OCI-LY1 (cell line): ENCODE results near the gene LRCH1.

Source experiments
- H2AFZ ChIP-seq: fragments of 200-600 bp; sonication (generic), shearing (Covaris generic); 2 replicates; pipeline ENCODE4 v1.6.0; 2014; ENCODE audit warnings: antibody characterized with exemption, mild to moderate bottlenecking, low read length
- H3F3A ChIP-seq: fragments of 200-600 bp; sonication (generic), shearing (Covaris generic); 2 replicates; pipeline ENCODE4 v1.6.0; 2014; ENCODE audit warnings: mild to moderate bottlenecking, antibody characterized with exemption, low read length, moderate library complexity; ENCODE audit not compliant: insufficient read depth
- H3K27ac ChIP-seq: fragments of 200-600 bp; sonication (generic); 2 replicates; pipeline ENCODE4 v1.5.1; 2014; ENCODE audit warnings: low read length, mixed run types, mild to moderate bottlenecking, low read depth; ENCODE audit not compliant: poor library complexity, severe bottlenecking
- H3K27me3 ChIP-seq: fragments of 200-600 bp; sonication (generic); 2 replicates; pipeline ENCODE4 v1.6.0; 2014; ENCODE audit warnings: antibody characterized with exemption, mild to moderate bottlenecking, low read length, moderate library complexity; ENCODE audit not compliant: insufficient read depth
- H3K36me3 ChIP-seq: fragments of 200-600 bp; sonication (generic); 2 replicates; pipeline ENCODE4 v1.6.1; 2014; ENCODE audit warnings: mild to moderate bottlenecking, antibody characterized with exemption, low read length, moderate library complexity, mixed read lengths; ENCODE audit not compliant: insufficient read depth
- H3K4me1 ChIP-seq: fragments of 200-600 bp; sonication (generic); 2 replicates; pipeline ENCODE4 v1.5.1; 2014; ENCODE audit warnings: mild to moderate bottlenecking, low read length, moderate library complexity; ENCODE audit not compliant: insufficient read depth, severe bottlenecking
- H3K4me2 ChIP-seq: fragments of 200-600 bp; sonication (generic), shearing (Covaris generic); 2 replicates; pipeline ENCODE4 v1.6.1; 2014; ENCODE audit warnings: low read length
- H3K4me3 ChIP-seq: fragments of 200-600 bp; sonication (generic); 2 replicates; pipeline ENCODE4 v1.5.1; 2014; ENCODE audit warnings: low read length, low read depth, mild to moderate bottlenecking, mixed read lengths; ENCODE audit not compliant: poor library complexity, severe bottlenecking
- H3K79me2 ChIP-seq: fragments of 200-600 bp; shearing (Covaris generic); 2 replicates; pipeline ENCODE4 v1.6.1; 2016; ENCODE audit warnings: mixed run types, low read length, mixed read lengths; ENCODE audit not compliant: insufficient read depth
- H3K9ac ChIP-seq: fragments of 200-600 bp; sonication (generic), shearing (Covaris generic); 2 replicates; pipeline ENCODE4 v1.6.1; 2014; ENCODE audit warnings: mild to moderate bottlenecking, low read length, mixed read lengths
- H3K9me2 ChIP-seq: fragments of 200-600 bp; sonication (generic), shearing (Covaris generic); 2 replicates; pipeline ENCODE4 v1.6.1; 2014; ENCODE audit warnings: low read depth, mild to moderate bottlenecking, low read length, mixed read lengths
- H3K9me3 ChIP-seq: fragments of 200-600 bp; shearing (Covaris generic); 2 replicates; pipeline ENCODE4 v1.6.1; 2014; ENCODE audit warnings: low read length, mixed read lengths
- H4K20me1 ChIP-seq: fragments of 200-600 bp; sonication (generic), shearing (Covaris generic); 2 replicates; pipeline ENCODE4 v1.6.0; 2016; ENCODE audit warnings: mild to moderate bottlenecking, low read length; ENCODE audit not compliant: insufficient read depth
- EZH2 ChIP-seq: fragments of 200-600 bp; sonication (generic), shearing (Covaris generic); IDR thresholded peaks from 2 replicates; pipeline ENCODE4 v1.8.0; 2017; ENCODE audit warnings: borderline replicate concordance, mixed run types, mild to moderate bottlenecking, antibody characterized with exemption, low read length, moderate library complexity, mixed read lengths
- TF ChIP-seq, protein P1 (sequence below): fragments of 200-600 bp; sonication (generic), shearing (Covaris generic); IDR thresholded peaks from 2 replicates; pipeline ENCODE4 v1.5.1; 2017; ENCODE audit warnings: mild to moderate bottlenecking, antibody characterized with exemption, low read length, moderate library complexity, mixed read lengths

Gene LRCH1

DNA sequence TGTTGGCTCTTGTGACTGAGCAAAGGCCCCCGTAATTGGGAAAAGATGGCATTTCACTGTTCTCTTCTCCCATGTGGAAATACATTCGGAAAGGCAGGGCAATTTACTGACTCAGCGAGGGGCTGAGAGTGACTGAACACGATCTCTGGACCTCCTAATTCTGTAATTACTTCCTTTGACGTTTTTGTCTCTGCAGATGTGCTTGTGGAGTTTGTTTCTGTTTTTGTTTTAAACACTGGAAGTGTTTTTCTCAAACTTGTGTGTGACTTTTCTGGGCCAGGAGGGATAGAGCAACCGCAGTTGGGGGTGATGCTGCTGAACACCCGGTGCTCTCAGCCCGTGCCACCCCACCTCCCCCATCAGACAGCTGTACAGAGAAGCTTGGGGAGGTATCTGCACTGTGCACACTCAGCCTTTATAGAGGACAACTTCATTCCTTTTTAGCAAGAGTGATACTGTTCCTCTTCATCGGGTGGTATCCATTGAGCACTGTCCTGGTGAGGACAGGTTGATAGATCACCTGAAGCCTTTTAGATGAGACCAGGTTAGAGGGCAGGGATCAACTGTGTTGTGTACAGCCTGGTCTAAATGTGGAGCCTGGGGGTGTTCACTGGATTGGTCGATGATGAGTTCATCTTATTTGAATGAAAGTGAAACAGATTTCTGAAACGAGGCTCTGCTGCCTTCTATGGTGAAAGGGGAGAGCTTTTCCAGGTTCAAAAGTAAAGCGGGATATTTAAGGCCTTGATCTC is 126.6 kb downstream of the LRCH1 start:
- Histone ChIP-seq H3K27me3 (no peaks in the 10 kb centered on the region), H3K36me3 (peaks cover under 1% of the 10 kb centered on the region; the same call in 1 of the 2 replicates), H3K79me2 (no peaks in the 10 kb centered on the region), H3K27ac (peak overlapping the region; percentile 47), H3K4me1 (peaks cover 30% of the 10 kb centered on the region), H2AFZ (no peak overlapping the region), H4K20me1 (no peaks in the 10 kb centered on the region), H3K9me2 (no peaks in the 10 kb centered on the region), H3F3A (no peaks in the 10 kb centered on the region), H3K9me3 (no peaks in the 10 kb centered on the region), H3K4me2 (peak overlapping the region; percentile 56), H3K9ac (peak overlapping the region; percentile 27; the same call in 1 of the 2 replicates), H3K4me3 (peak overlapping the region; percentile 30)
- TF ChIP-seq EZH2: no peak
- TF ChIP-seq, protein P1, sequence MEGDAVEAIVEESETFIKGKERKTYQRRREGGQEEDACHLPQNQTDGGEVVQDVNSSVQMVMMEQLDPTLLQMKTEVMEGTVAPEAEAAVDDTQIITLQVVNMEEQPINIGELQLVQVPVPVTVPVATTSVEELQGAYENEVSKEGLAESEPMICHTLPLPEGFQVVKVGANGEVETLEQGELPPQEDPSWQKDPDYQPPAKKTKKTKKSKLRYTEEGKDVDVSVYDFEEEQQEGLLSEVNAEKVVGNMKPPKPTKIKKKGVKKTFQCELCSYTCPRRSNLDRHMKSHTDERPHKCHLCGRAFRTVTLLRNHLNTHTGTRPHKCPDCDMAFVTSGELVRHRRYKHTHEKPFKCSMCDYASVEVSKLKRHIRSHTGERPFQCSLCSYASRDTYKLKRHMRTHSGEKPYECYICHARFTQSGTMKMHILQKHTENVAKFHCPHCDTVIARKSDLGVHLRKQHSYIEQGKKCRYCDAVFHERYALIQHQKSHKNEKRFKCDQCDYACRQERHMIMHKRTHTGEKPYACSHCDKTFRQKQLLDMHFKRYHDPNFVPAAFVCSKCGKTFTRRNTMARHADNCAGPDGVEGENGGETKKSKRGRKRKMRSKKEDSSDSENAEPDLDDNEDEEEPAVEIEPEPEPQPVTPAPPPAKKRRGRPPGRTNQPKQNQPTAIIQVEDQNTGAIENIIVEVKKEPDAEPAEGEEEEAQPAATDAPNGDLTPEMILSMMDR: no peak

DNA sequence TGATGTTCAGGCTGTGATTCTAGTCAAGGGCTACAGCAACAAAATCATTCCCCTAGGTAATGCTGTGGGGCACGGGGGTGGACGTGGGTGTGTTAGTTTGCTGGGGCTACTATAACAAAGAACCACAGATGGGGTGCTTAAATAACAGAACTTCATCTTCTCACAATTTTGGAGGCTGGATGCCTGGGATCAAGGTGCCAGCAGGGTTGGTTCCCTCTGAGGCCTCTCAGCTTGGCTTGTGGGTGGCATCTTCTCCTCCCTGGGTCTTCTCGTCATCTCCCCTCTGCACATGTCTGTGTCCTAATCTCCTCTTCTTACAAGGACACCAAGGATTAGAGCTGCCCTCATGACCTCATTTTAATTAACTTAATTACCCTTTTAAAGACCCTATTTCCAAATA is 129.0 kb downstream of the LRCH1 start:
- Histone ChIP-seq H3K4me1 (peaks cover 30% of the 10 kb centered on the region), H3F3A (no peaks in the 10 kb centered on the region), H2AFZ (no peak overlapping the region), H3K27me3 (no peaks in the 10 kb centered on the region), H4K20me1 (no peaks in the 10 kb centered on the region), H3K27ac (no peak overlapping the region), H3K9me2 (no peaks in the 10 kb centered on the region), H3K4me3 (no peak overlapping the region), H3K79me2 (no peaks in the 10 kb centered on the region), H3K4me2 (no peak overlapping the region), H3K9me3 (no peaks in the 10 kb centered on the region), H3K9ac (no peak overlapping the region), H3K36me3 (no peaks in the 10 kb centered on the region)
- TF ChIP-seq, protein P1: no peak
- no peak for TF ChIP-seq EZH2

DNA sequence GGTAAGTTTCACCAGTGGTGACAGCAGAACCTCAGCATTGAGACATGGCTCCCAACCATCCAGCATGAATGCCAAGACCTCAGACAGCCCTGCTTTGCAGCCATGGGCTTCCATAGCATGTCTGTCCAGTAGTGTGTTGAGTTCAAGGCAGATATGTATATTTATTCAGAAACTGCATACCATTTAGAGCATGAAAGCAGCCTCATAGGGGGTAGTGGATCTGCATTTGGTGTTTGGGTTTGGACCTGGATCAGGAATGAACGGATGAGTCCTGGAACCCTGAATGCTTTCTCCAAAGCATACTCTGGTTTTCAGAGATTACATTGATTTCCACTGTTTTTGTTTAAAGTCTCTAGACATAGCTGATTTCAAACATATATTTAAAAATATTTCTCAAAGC is 129.7 kb downstream of the LRCH1 start:
- Histone ChIP-seq H2AFZ (no peak overlapping the region), H3K4me2 (no peak overlapping the region), H3K27ac (no peak overlapping the region), H3K9ac (no peak overlapping the region), H3K9me2 (no peaks in the 10 kb centered on the region), H3F3A (no peaks in the 10 kb centered on the region), H4K20me1 (no peaks in the 10 kb centered on the region), H3K27me3 (no peaks in the 10 kb centered on the region), H3K79me2 (no peaks in the 10 kb centered on the region), H3K4me3 (no peak overlapping the region), H3K9me3 (no peaks in the 10 kb centered on the region), H3K4me1 (peaks cover 28% of the 10 kb centered on the region), H3K36me3 (no peaks in the 10 kb centered on the region)
- no peak for TF ChIP-seq EZH2
- TF ChIP-seq, protein P1: no peak
